Measurements from ENCODE around the gene DKK1.
"Not testable (repeated sequence)": the region's sequence is repeated elsewhere in the genome, so short reads cannot be mapped to it uniquely, and the experiment has no call there.

Gene DKK1

DNA sequence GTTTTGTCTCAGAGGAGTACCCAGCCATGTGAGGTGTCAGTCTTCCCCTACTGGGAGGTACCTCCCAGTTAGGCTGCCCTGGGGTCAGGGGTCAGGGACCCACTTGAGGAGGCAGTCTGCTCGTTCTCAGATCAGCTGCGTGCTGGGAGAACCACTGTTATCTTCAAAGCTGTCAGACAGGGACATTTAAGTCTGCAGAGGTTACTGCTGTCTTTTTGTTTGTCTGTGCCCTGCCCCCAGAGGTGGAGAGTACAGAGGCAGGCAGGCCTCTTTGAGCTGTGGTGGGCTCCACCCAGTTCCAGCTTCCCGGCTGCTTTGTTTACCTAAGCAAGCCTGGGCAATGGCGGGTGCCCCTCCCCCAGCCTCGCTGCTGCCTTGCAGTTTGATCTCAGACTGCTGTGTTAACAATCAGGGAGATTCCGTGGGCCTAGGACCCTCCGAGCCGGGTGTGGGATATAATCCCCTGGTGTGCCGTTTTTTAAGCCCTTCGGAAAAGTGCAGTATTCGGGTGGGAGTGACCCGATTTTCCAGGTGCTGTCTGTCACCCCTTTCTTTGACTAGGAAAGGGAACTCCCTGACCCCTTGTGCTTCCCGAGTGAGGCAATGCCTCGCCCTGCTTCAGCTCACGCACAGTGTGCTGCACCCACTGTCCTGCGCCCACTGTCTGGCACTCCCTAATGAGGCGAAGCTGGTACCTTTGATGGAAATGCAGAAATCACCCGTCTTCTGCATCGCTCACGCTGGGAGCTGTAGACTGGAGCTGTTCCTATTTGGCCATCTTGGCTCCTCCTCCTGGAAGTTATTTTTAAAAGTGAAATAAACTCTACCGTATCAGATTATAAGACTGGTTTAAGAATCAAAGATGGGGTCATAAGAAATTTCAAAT, 51.7 kb downstream of the DKK1 start:
- in situ Hi-C loops (cut with MboI; ENCODE audit: low sequenced_read_pairs) = not testable (repeated sequence)
